ENCODE measurements around the gene SLC16A10.

The SLC16A10 gene

GRCh38 chr6:111068109-111068865, 19.0 kb upstream of the SLC16A10 start:
- DNase-seq (ENCODE audit: insufficient read length) = no peak
- FAIRE-seq = no peak
- TF ChIP-seq TAF1 (IDR thresholded peaks at IDR 0.05; ENCODE audit: borderline replicate concordance, low read depth, low read length) (no peak), POLR2AphosphoS5 (IDR thresholded peaks at IDR 0.05; ENCODE audit: low read depth, low read length) (no peak), POLR2A (IDR thresholded peaks at IDR 0.05; ENCODE audit: low read depth, low read length) (no peak)

- FAIRE-seq = no peak
- no peak for DNase-seq (ENCODE audit: insufficient read length)
- TF ChIP-seq TAF1 (IDR thresholded peaks at IDR 0.05; ENCODE audit: borderline replicate concordance, low read depth, low read length) (no peak), POLR2AphosphoS5 (IDR thresholded peaks at IDR 0.05; ENCODE audit: low read depth, low read length) (no peak), POLR2A (IDR thresholded peaks at IDR 0.05; ENCODE audit: low read depth, low read length) (no peak)
These were observed 18.5 kb upstream of the SLC16A10 start for GRCh38 chr6:111068866-111069234.

- FAIRE-seq (no peak), DNase-seq (ENCODE audit: insufficient read length) (no peak)
- TF ChIP-seq POLR2AphosphoS5 (IDR thresholded peaks at IDR 0.05; ENCODE audit: low read depth, low read length) (no peak), POLR2A (IDR thresholded peaks at IDR 0.05; ENCODE audit: low read depth, low read length) (no peak), TAF1 (IDR thresholded peaks at IDR 0.05; ENCODE audit: borderline replicate concordance, low read depth, low read length) (no peak)
These were observed 17.8 kb upstream of the SLC16A10 start for GRCh38 chr6:111069382-111070104.

GRCh38 chr6:111070105-111071005, 16.9 kb upstream of the SLC16A10 start:
- DNase-seq (ENCODE audit: insufficient read length) = no peak

GRCh38 chr6:111072801-111073360, 14.4 kb upstream of the SLC16A10 start:
- TF ChIP-seq POLR2A (IDR thresholded peaks at IDR 0.05; ENCODE audit: low read depth, low read length) (no peak), TAF1 (IDR thresholded peaks at IDR 0.05; ENCODE audit: borderline replicate concordance, low read depth, low read length) (no peak), POLR2AphosphoS5 (IDR thresholded peaks at IDR 0.05; ENCODE audit: low read depth, low read length) (no peak)
- DNase-seq (ENCODE audit: insufficient read length) = no peak
- FAIRE-seq = no peak

More at GRCh38 chr6:111070105-111071005, 16.9 kb upstream of the SLC16A10 start:
- no peak for FAIRE-seq
- no peak for TF ChIP-seq TAF1 (IDR thresholded peaks at IDR 0.05; ENCODE audit: borderline replicate concordance, low read depth, low read length)

GRCh38 chr6:111074311-111074710, 13.0 kb upstream of the SLC16A10 start:
- FAIRE-seq (no peak), DNase-seq (ENCODE audit: insufficient read length) (no peak)
- no peak for TF ChIP-seq TAF1 (IDR thresholded peaks at IDR 0.05; ENCODE audit: borderline replicate concordance, low read depth, low read length)
- TF ChIP-seq POLR2A (IDR thresholded peaks at IDR 0.05; ENCODE audit: low read depth, low read length) = no peak
- TF ChIP-seq POLR2AphosphoS5 (IDR thresholded peaks at IDR 0.05; ENCODE audit: low read depth, low read length) = no peak

GRCh38 chr6:111076024-111076695, 11.1 kb upstream of the SLC16A10 start:
- DNase-seq (ENCODE audit: insufficient read length) (no peak), FAIRE-seq (no peak)
- TF ChIP-seq POLR2A (IDR thresholded peaks at IDR 0.05; ENCODE audit: low read depth, low read length) (no peak), POLR2AphosphoS5 (IDR thresholded peaks at IDR 0.05; ENCODE audit: low read depth, low read length) (no peak), TAF1 (IDR thresholded peaks at IDR 0.05; ENCODE audit: borderline replicate concordance, low read depth, low read length) (no peak)

- FAIRE-seq = no peak
These were observed 6.6 kb upstream of the SLC16A10 start for GRCh38 chr6:111080698-111081097.

GRCh38 chr6:111086685-111087084, 618 bp upstream of the SLC16A10 start:
- DNase-seq (ENCODE audit: insufficient read length) (no peak), FAIRE-seq (no peak)
- no peak for TF ChIP-seq TAF1 (IDR thresholded peaks at IDR 0.05; ENCODE audit: borderline replicate concordance, low read depth, low read length)
- no peak for TF ChIP-seq POLR2A (IDR thresholded peaks at IDR 0.05; ENCODE audit: low read depth, low read length)
- TF ChIP-seq POLR2AphosphoS5 (IDR thresholded peaks at IDR 0.05; ENCODE audit: low read depth, low read length) = no peak

More at GRCh38 chr6:111080698-111081097, 6.6 kb upstream of the SLC16A10 start:
- no peak for TF ChIP-seq TAF1 (IDR thresholded peaks at IDR 0.05; ENCODE audit: borderline replicate concordance, low read depth, low read length)
- TF ChIP-seq POLR2AphosphoS5 (IDR thresholded peaks at IDR 0.05; ENCODE audit: low read depth, low read length) = no peak
- no peak for TF ChIP-seq POLR2A (IDR thresholded peaks at IDR 0.05; ENCODE audit: low read depth, low read length)
- no peak for DNase-seq (ENCODE audit: insufficient read length)

GRCh38 chr6:111087871-111088667, 766 bp downstream of the SLC16A10 start:
- FAIRE-seq (peak; percentile 54), DNase-seq (ENCODE audit: insufficient read length) (no peak)
- TF ChIP-seq TAF1 (IDR thresholded peaks at IDR 0.05; ENCODE audit: borderline replicate concordance, low read depth, low read length) (no peak), POLR2A (IDR thresholded peaks at IDR 0.05; ENCODE audit: low read depth, low read length) (no peak; the same call in 1 of the 2 replicates), POLR2AphosphoS5 (IDR thresholded peaks at IDR 0.05; ENCODE audit: low read depth, low read length) (no peak)

All from GM12892 (cell line).